Measurements from ENCODE around the gene TMEM129.
"Not testable (repeated sequence)": the region's sequence is repeated elsewhere in the genome, so short reads cannot be mapped to it uniquely, and the experiment has no call there.

Gene TMEM129

GRCh38 chr4:1718095-1718850, 2.9 kb downstream of the TMEM129 start:
- DNase-seq: no peak

DNA sequence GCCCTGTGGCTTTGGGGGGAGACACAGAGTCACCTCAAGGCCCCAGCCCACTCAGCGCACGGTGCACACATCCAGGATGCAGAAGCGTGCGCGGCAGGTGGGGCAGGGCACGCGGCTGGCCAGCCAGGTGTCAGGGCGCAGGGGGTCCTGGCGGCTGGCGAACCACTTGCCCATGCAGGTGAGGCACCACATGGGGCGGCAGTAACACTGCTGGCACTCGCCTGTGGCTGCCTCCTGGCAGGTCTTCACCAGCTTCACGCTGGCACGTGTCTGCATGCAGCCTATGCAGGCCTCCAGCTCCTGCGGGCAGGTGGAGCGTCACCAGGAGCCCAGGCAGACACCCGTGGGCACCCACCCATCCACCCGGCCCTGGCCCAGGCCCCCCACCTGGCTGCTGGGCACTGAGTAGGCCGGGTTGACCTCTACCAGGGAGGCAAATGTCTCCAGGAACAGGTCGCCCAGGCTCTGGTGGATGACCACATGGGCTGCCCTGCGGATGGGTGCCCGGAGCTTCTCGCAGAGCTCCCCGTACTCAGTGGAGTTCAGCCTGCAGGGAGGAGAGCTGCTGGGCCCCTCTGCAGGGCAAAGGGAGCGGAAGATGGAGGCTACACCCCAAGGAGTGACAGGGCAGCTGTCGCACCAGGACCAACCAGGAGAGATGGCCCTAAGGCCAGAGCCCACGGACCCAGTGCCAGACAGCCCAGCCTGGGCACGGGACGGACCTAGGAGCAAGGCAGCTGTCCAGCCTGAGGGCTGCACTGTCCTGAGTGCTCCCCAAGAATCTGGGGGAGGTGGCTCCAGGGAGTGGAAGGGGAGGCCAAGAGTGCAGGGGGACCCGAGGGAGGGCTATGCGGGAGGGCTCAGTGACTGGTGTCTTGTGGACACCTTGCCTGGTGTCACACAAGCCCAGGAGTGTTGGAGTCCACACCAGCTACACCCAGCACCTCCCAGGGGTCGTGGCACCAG, 3.7 kb downstream of the TMEM129 start:
- no peak for DNase-seq

DNA sequence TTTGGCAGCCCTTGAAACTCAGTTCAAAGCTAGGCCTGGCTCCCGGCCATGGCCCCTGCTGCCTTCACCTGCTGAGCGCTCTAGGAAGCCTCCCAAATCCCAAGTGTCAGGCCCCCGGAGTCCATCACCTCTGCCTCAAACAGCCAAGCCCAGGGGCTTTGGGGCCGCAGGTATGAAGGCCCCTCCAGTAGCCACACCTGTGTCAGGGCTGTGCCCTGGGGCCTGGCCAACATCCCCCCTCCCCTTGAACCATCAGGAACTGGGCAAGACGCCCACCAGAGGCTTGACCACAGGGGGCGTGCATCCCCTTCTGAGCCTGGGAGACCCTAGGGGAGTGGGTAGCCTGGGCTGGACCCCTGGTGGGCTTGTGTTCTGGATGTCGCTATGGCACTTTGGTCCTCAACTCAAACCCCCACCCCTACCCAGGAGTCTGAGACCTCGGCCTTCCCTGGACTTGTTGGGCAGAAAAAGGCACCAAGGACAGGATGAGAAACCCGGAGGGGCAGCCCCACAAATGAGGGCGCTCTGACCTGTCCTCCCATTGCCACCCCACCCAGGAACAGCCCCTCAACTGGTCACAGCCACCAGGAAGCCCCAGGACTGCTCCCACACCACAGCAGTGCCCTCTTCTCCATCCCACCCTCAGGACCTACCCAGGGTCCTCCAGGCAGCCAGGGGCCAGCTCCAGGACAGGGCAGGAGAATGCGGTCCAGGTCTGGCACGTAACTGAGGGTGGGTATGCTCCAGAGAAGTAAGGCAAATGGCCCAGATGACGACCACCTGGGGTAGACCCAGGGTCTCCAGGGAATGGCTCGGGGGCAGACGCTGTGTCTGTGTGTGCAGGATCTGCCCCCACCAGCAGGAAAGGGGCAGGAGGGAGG, 4.8 kb downstream of the TMEM129 start:
- no peak for DNase-seq

GRCh38 chr4:1715002-1715758, 5.9 kb downstream of the TMEM129 start:
- no peak for DNase-seq

DNA sequence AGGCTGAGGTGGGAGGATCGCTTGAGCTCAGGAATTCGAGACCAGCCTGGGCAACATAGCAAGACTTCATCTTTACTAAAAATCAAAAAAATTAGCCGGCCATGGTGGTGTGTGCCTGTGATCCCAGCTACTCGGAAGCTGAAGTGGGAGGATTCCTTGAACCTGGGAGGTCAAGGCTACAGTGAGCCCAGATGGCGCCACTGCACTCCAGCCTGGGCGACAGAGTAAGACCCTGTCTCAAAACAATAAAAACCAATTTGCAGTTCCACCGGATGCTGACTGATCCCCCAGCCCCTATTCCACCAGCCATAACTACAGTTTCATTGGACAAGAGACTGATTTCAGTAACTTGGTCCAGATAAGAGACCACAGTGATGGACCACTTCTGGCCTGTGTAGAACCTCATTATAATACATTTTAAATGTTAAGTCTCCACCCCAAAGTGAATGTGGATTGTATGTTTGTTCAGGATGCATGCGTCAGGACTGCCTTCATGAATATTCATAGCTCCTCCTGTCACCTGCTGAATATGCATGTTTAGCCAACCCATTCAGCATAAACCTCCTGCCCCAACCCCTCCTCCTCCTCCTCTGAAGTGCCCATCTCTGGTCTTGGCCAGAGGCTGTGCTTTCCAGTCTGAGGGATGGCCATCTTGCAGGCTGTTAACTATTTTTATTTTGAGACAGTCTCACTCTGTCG, 6.7 kb downstream of the TMEM129 start:
- no peak for DNase-seq

GRCh38 chr4:1713003-1713851, 7.9 kb downstream of the TMEM129 start:
- no peak for DNase-seq

- peak; percentile 56 to 73 for DNase-seq
Measured at GRCh38 chr4:1712216-1713002, 8.7 kb downstream of the TMEM129 start, which contains the start of gene SLBP. Gene SLBP (minus strand): TSS chr4:1712319. CDS start chr4:1712188, 131 bp downstream.

- DNase-seq: no peak
Measured at GRCh38 chr4:1711571-1712215, 9.4 kb downstream of the TMEM129 start.

DNA sequence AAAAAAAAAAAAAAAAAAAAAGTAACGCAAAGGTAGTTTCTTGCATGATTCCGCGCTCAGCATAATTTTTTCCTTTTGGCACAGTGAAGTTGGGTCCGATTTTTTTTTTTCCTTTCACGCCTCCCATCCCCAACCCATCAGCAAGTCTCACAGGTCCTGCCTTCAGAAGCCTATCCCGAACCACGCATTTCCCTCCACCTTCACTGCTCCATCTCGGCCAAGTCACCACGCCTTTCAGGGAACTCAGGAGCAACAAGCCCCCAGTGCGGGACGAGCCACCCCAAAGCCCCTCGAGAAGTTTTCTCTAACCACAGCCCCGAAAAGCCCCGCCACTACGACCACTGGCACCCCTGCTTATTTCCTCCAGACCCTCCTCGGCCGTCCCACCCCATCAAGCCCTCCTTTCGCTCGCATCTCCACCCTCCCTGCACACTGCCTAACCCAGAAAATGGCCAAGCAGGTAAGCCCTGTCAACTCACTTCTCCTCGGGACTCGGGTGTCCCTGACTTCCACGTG, 10.0 kb downstream of the TMEM129 start:
- no peak for DNase-seq

DNA sequence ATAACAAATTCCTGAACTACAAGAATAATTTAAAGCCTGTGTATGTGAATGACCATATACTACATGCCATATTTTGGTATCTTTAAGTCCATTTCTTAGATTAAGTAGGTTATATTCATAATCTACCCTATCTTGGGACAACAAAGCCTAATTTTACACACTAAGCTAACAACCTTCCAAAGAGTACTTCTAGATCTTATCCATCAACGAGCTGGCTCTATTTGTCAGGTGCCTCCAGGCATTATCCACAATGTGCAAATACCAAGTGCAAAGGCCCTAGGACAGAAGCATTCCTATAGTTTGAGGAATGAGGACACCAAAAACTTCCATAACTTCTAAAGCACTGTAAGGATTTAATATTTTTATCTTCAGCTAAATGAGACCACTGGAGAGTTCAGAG, 12.5 kb downstream of the TMEM129 start:
- DNase-seq: no peak

- no peak for DNase-seq
Measured at GRCh38 chr4:1706358-1706757, 14.8 kb downstream of the TMEM129 start.

DNA sequence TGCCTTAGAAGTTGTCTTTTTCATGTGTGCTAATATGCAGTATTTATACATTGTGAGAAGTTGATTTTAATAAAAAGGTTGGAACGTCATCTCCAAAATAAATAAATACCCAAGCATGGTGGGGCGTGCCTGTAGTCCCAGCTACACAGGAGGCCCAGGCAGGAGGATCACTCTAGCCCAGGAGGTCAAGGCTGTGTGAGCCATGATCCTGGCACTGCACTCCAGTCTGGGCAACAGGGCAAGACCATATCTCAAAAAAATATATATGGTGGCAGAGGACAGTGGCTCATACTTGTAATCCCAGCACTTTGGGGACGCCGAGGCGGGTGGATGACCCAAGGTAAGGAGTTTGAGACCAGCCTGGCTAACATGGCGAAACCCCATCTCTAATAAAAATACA, 15.4 kb downstream of the TMEM129 start:
- DNase-seq: no peak

- no peak for DNase-seq
Measured at GRCh38 chr4:1703867-1704266, 17.3 kb downstream of the TMEM129 start.

- DNase-seq: not testable (repeated sequence)
Measured at GRCh38 chr4:1701671-1702070, 19.5 kb downstream of the TMEM129 start.

DNA sequence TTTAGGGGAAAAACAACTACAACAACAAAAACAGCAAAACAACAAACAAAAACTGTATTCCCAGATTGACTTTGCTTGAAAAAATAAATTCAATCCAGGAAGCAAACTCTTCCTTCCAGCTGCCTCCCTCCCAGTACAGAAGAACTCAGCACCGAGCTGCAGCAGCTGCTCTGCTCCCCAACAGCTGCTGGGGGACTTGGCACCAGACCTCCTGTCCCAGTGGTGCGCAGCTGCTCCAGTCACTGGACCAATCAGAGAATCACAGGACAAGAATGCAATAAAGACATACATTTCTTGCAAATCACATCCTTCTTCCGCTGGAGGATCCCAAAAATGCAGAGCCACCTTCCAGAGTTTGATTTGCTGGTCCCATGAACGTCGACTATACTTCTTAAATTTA, 25.2 kb downstream of the TMEM129 start:
- no peak for DNase-seq

DNA sequence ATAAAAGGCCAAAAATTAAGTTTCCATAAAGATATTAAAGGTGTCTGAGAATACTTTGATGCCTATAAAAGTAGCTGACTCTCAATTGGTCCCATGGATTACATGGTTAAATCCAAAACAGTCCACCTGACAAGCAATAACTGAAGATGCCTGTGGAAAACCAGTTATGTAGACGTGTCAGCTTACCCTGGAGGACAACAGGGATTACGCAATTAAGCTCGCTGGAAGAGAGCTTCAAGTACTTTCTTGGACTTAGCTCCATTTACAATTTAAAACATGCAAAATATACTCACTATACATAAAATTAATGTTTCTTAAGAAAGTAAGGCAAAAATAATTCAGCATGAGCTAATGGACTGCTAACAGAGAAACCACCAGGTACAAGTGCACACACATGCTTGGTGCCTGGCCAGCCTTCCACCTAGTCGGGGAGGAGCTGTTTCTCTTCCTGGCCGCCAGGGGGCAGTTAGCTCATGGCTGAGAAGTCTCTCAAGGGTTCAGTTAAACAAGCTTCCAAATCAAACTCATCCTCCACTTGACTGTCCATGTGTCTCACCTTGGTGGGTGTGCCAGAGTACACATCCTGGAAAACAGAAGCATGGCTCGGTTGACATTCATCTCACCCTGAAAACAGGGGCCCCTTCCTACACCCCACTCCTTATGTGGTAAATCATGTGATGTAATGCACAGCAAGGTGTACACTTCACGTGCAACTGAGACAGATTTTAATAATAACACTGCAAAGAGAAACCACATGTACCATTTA, 27.8 kb downstream of the TMEM129 start:
- peak; percentile 16 to 55 for DNase-seq

DNA sequence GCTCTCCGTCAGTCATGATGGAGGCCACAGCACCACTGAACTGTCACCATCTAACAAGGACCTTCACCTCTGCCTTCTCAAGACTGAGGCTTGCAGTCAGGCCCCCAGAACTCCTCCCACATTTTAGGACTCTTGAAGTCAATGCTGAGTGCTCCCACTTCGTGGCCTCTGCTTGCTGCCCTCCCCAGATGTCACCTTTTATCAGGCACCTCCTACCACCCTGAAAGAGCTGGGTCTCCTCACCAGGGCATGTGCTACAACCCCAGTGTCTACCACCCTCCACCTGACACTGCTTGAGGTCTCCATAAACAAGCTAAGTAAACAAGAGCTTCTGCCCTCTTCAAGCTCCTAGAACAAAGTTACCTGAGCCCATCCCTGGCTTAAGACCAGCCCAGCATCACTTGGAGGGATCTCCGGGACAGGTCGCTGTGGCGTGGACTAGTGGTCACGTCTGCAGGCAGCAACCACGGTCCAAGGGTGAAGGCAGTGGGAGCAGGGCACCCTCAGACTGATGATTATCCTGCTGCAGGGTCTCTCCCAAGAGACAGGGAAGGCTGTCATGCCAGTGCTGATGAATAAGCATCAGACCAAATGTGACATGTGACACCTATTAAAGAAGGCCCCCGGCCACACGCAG, 29.3 kb downstream of the TMEM129 start:
- no peak for DNase-seq

All from SHP77 (cell line).